Tibial artery (tissue), 4 donors: Measurements from ENCODE around the gene SRRM3.
A peak's percentile ranks its signal among the peaks of the same experiment; 100 is the strongest.

ENCODE experiments used
- DNase-seq, 2 donors: peaks; one replicate each; pipeline ENCODE4 v3.0.0-alpha.2; 2019
- H3K27ac ChIP-seq, 2 donors: fragments of 200-600 bp; sonication (generic) in 1 of 2; 1 replicate in 1 of 2; 2 replicates in 1 of 2; pipeline ENCODE4 v1.5.1; 2018 to 2019; ENCODE audit warnings: mild to moderate bottlenecking in 1 of 2
- H3K27me3 ChIP-seq, 2 donors: fragments of 200-600 bp; sonication (generic) in 1 of 2; one replicate each; pipeline versions ENCODE4 v1.5.1 to v1.6.0; 2016 to 2019
- H3K36me3 ChIP-seq, 3 donors: fragments of 200-600 bp; sonication (generic) in 2 of 3; one replicate each; pipeline ENCODE4 v1.5.1; 2016 to 2019; ENCODE audit warnings: mild to moderate bottlenecking in 2 of 3
- H3K4me1 ChIP-seq, 4 donors: fragments of 200-600 bp; sonication (generic) in 2 of 4; 1 replicate in 3 of 4; 2 replicates in 1 of 4; pipeline ENCODE4 v1.5.1; 2016 to 2019
- H3K4me3 ChIP-seq, 2 donors: fragments of 200-600 bp; sonication (generic) in 1 of 2; 1 replicate in 1 of 2; 2 replicates in 1 of 2; pipeline ENCODE4 v1.5.1; 2018 to 2019; ENCODE audit warnings: mild to moderate bottlenecking in 2 of 2
- H3K9me3 ChIP-seq, 3 donors: fragments of 200-600 bp; sonication (generic) in 1 of 3; one replicate each; pipeline ENCODE4 v1.5.1; 2016 to 2019
- intact Hi-C: fragments of 100-400 bp; cut with DNase I; formaldehyde crosslinking; loops from one replicate; pipeline ENCODE4 v1.15.0; 2023; ENCODE audit warnings: low total_unique reads
- TF ChIP-seq, protein P1 (sequence below), 2 experiments: fragments of 200-600 bp in 1 of 2; fragments of 450-650 bp in 1 of 2; IDR thresholded peaks; one replicate each; pipeline ENCODE4 v1.5.1; 2017 to 2019; ENCODE audit warnings: antibody characterized with exemption in 2 of 2, mild to moderate bottlenecking in 1 of 2, moderate library complexity in 1 of 2

Gene SRRM3

DNA sequence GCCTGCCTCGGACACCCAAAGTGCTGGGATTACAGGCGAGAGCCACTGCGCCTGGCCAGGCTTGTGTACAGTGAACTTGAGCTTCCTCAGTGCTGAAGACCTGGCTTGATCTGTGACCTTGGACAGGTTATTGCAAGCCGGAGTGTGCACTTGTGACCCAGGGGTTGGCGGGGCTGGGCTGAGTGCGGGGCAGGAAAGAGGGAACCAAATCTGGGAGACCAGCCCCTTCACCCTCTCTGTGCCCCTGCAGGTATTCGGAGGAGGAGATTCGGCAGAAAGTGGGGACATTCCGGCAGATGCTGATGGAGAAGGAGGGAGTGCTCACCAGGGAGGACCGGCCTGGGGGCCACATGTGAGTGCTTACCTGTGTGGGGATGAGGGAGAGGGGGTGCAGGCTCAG is 46.2 kb downstream of the SRRM3 start:
- Histone ChIP-seq H3K27ac (no peak overlapping the region), H3K4me1 (no peaks in the 10 kb centered on the region), H3K27me3 (peaks cover 0 to 29% of the 10 kb centered on the region in 2 donors), H3K36me3 (no peaks in the 10 kb centered on the region), H3K9me3 (no peaks in the 10 kb centered on the region), H3K4me3 (no peak overlapping the region)
- intact Hi-C loops: no loop called here
- no peak for DNase-seq
- TF ChIP-seq, protein P1, sequence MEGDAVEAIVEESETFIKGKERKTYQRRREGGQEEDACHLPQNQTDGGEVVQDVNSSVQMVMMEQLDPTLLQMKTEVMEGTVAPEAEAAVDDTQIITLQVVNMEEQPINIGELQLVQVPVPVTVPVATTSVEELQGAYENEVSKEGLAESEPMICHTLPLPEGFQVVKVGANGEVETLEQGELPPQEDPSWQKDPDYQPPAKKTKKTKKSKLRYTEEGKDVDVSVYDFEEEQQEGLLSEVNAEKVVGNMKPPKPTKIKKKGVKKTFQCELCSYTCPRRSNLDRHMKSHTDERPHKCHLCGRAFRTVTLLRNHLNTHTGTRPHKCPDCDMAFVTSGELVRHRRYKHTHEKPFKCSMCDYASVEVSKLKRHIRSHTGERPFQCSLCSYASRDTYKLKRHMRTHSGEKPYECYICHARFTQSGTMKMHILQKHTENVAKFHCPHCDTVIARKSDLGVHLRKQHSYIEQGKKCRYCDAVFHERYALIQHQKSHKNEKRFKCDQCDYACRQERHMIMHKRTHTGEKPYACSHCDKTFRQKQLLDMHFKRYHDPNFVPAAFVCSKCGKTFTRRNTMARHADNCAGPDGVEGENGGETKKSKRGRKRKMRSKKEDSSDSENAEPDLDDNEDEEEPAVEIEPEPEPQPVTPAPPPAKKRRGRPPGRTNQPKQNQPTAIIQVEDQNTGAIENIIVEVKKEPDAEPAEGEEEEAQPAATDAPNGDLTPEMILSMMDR (IDR thresholded peaks at IDR 0.05): no peak

DNA sequence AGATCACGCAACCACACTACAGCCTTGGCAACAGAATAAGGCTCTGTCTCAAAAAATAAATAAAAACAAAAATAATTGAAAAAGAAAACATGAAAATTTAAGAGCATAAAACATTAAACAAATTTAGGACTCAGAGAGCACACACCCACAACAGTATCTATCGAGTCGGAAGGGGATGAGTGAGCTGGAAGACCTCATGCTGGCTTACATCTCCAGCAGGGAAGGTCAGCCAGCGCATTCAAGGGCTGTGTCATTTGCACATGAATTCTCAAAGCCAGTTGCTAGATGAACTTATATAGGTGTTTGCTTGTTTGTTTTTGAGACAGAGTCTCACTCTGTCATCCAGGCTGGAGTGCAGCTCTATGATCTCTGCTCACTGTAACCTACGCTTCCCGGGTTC is 50.3 kb downstream of the SRRM3 start:
- Histone ChIP-seq H3K27me3 (peaks cover 0 to 23% of the 10 kb centered on the region in 2 donors), H3K4me3 (no peak overlapping the region), H3K27ac (no peak overlapping the region), H3K4me1 (no peaks in the 10 kb centered on the region), H3K36me3 (no peaks in the 10 kb centered on the region), H3K9me3 (no peaks in the 10 kb centered on the region)
- TF ChIP-seq, protein P1 (IDR thresholded peaks at IDR 0.05): no peak
- intact Hi-C loops: no loop called here
- no peak for DNase-seq

DNA sequence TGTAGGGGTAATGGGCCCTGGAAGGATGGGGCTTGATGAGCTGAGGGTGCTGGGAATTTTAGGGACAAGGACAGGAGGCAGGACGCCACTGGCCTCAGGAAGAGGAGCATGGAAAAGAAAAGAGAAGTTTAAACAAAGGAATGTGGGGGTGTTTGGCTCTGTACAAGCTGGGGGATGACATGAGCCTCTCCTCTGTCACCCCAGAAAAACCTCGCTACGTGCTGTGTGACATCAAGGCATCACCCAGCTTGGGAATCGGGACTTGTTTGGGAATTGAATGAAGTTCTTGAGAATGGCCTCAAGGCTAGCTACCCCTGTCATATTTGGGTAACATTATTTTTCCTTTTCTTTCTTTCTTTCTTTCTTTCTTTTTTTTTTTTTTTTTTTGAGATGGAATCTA is 53.1 kb downstream of the SRRM3 start:
- peaks cover 0 to 34% of the 10 kb centered on the region in 2 donors for H3K27me3 ChIP-seq
- intact Hi-C loops: no loop called here

DNA sequence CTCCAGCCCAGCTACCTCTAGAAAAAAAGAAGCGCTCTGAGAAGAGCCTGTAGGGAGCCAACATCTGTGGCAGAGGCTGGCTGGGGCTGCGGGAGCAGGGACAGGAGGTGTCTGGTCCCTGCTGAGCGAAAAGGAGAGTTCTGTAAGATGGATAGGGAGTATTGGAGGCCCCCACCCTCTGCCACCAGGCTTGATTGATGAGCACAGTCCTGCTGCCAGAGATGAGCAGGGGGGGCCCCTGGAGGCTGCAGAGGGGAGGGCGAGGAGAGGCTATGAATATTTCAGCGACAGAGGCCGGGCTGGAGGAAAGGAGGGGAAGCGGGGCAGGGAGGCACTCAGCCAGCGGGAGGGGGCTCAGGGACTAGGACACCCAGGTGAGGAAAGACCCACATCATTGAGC is 56.3 kb downstream of the SRRM3 start:
- Histone ChIP-seq H3K4me1 (peaks cover 0 to 9% (median 8%) of the 10 kb centered on the region in 4 donors), H3K9me3 (no peaks in the 10 kb centered on the region), H3K36me3 (no peaks in the 10 kb centered on the region), H3K27me3 (peaks cover 0 to 59% of the 10 kb centered on the region in 2 donors), H3K27ac (no peak overlapping the region), H3K4me3 (no peak overlapping the region)
- DNase-seq: no peak
- TF ChIP-seq, protein P1 (IDR thresholded peaks at IDR 0.05): no peak
- intact Hi-C loops: no loop called here

More for the DNA sequence above, 53.1 kb downstream of the SRRM3 start:
- H3K9me3 ChIP-seq: no peaks in the 10 kb centered on the region
- no peaks in the 10 kb centered on the region for H3K36me3 ChIP-seq
- DNase-seq: no peak
- H3K4me3 ChIP-seq: no peak overlapping the region
- H3K27ac ChIP-seq: no peak overlapping the region
- peaks cover 0 to 3% (median 3%) of the 10 kb centered on the region in 4 donors for H3K4me1 ChIP-seq
- TF ChIP-seq, protein P1 (IDR thresholded peaks at IDR 0.05): no peak

DNA sequence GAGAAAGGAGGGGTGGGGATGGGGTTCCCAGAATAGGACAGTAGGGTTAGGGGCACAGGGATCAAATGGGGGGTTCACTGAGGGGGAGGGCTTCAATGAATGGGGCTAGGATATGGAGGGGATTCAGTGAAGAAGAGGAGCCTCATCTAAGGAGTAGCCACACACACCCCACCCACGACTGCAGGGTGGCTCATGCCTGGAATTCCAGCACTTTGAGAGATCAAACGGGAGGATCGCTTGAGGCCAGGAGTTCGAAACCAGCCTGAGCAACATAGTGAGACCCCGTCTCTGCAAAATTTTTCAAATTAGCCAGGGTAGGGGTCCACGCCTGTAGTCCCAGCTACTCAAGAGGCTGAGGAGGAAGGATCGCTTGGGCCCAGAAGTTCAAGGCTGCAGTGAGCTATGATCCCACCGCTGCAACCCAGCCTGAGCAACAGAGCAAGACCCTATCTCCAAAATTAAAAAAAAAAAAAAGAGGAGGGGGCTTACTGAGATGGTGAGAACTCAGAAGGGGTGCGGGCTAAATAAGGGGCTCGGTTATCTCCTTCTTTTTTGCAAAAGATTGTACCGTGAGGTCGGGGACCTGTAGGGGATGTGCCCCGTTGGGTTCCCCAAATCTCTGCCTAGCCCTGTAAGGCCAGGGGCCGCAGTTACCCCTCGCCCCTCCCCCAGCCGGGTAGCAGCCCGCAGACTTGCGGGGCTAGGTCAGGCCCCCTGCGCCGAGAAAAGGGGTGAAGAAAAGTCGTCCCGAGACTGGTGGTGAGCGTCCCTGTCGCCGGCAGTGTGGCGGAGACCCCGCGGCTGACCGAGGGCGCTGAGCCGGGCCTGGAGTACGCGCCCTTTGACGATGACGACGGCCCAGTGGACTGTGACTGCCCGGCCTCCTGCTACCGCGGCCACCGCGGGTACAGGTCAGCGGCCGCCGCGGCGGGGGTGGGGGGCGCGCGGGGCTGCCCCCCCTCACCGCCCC is 57.7 kb downstream of the SRRM3 start:
- TF ChIP-seq, protein P1 (IDR thresholded peaks at IDR 0.05): no peak
- Histone ChIP-seq H3K36me3 (no peaks in the 10 kb centered on the region), H3K4me1 (peaks cover 0 to 9% (median 8%) of the 10 kb centered on the region in 4 donors), H3K27ac (no peak overlapping the region), H3K27me3 (peaks cover 0 to 62% of the 10 kb centered on the region in 2 donors), H3K4me3 (peak overlapping the region in 1 of 2 donors; percentile 30), H3K9me3 (no peaks in the 10 kb centered on the region)
- DNase-seq: no peak
- intact Hi-C loops: no loop called here
